HG02943 (cell line): ENCODE data around the gene ZNF524.

Experiments used
- ATAC-seq: cut with Tn5 transposase; IDR thresholded peaks from one replicate; pipeline ENCODE4 v1.9.1; 2021; ENCODE audit warnings: mild to moderate bottlenecking, low read depth, moderate library complexity; ENCODE audit not compliant: unreplicated experiment

The ZNF524 gene

GRCh38 chr19:55601084-55601483 is 996 bp downstream of the ZNF524 start:
- no peak for ATAC-seq

DNA sequence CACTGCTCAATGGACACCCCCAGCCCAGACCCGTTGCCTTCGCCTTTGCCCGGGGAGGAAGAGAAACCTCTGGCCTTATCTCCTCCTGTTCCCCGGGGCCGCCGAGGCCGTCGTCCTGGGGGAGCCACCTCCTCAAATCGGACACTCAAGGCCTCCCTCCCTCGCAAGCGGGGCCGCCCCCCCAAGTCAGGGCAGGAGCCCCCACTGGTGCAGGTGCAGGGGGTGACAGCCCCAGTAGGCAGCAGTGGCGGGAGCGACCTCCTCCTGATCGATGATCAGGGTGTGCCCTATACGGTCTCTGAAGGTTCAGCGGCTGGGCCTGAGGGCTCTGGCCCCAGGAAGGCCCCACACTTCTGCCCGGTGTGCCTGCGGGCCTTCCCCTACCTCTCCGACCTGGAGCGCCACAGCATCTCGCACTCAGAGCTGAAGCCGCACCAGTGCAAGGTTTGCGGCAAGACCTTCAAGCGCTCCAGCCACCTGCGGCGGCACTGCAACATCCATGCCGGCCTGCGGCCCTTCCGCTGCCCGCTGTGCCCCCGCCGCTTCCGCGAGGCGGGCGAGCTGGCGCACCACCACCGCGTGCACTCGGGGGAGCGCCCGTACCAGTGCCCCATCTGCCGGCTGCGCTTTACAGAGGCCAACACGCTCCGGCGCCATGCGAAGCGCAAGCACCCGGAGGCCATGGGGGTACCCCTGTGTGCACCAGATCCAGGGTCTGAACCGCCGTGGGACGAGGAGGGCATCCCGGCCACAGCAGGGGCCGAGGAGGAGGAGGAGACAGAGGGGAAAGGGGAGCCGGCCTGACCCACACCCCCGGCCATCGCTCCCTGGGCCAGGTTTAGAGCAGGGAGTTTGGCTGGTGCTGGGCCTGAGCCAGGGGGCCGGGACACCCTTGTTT is 2.3 kb downstream of the ZNF524 start:
- ATAC-seq = no peak

GRCh38 chr19:55603115-55603514 is 3.0 kb downstream of the ZNF524 start:
- ATAC-seq = no peak

GRCh38 chr19:55603581-55604292 is 3.6 kb downstream of the ZNF524 start:
- no peak for ATAC-seq

- ATAC-seq = peak; percentile 70
Measured at GRCh38 chr19:55605207-55605636, 5.1 kb downstream of the ZNF524 start.

- ATAC-seq = peak; percentile 1
Measured at GRCh38 chr19:55605637-55606470, 5.8 kb downstream of the ZNF524 start, which contains the start of gene ZNF865. ZNF865 (plus strand) TSS chr19:55605647; CDS start chr19:55613619, 7,972 bp downstream.

- no peak for ATAC-seq
Measured at GRCh38 chr19:55606471-55606787, 6.3 kb downstream of the ZNF524 start.

DNA sequence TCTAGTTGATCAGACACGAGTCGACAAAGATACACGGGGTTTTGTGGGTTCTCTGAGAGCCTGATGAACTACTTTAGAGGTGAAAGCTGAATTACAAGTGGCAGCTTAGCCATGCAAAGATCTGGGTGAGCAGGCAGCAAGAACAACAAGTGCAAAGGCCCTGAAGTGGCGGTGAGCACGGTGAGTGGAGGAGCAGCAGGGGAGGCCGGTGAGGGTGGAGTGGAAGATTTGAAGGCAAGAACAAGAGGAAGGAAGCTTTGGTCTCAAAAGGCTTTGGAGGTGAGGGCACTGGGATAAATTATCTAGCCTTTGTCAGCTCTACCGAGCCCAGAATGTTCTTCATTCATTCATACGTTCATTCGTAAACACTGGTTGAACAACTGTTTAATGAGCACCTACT is 6.7 kb downstream of the ZNF524 start:
- ATAC-seq = no peak

- ATAC-seq = no peak
Measured at GRCh38 chr19:55609326-55609725, 9.2 kb downstream of the ZNF524 start.

GRCh38 chr19:55611300-55611982 is 11.4 kb downstream of the ZNF524 start:
- ATAC-seq = no peak

DNA sequence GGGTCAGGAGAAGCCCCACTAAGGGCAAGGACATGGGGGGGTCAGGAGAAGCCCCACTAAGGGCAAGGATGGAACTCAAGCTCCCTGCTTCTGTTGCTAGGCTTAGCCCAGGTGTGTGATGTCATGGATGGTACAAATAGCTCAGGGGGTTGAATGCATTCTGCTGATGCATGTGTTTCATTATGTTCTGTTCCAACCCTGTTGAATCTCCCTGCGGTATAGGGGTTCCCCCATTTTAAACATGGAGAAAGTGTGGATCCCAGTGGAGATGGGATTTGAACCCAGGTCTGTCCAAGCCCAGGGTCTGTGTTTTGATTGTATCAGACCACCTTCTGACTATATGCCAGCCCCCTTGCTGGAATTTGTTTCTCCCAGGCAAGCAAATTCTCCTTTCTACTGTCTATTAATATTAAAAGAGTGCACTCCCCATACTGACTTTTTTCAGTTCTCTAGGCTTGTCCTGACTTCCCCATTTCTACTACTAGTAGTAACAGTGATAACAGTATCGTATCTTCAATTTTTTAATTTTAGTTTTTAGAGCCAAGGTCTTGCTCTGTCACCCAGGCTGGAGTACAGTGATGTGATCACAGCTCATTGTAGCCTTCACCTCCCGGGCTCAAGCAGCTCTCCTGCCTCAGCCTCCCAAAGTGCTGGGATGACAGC is 12.0 kb downstream of the ZNF524 start:
- no peak for ATAC-seq

DNA sequence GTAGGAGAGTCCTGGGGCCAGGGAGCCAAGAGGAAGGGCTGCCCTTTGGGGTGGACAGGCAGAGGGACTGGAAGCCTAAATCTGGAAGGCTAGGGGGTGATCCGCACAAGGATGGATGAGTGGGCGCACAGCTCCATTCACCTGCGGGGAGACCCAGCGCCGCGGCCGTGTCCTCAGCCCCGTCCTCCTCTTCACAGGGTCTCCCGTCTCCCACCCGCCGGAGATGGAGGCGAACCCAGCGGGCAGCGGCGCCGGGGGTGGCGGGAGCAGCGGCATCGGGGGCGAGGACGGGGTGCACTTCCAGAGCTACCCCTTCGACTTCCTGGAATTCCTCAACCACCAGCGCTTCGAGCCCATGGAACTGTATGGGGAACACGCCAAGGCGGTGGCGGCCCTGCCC is 13.3 kb downstream of the ZNF524 start:
- ATAC-seq = no peak

DNA sequence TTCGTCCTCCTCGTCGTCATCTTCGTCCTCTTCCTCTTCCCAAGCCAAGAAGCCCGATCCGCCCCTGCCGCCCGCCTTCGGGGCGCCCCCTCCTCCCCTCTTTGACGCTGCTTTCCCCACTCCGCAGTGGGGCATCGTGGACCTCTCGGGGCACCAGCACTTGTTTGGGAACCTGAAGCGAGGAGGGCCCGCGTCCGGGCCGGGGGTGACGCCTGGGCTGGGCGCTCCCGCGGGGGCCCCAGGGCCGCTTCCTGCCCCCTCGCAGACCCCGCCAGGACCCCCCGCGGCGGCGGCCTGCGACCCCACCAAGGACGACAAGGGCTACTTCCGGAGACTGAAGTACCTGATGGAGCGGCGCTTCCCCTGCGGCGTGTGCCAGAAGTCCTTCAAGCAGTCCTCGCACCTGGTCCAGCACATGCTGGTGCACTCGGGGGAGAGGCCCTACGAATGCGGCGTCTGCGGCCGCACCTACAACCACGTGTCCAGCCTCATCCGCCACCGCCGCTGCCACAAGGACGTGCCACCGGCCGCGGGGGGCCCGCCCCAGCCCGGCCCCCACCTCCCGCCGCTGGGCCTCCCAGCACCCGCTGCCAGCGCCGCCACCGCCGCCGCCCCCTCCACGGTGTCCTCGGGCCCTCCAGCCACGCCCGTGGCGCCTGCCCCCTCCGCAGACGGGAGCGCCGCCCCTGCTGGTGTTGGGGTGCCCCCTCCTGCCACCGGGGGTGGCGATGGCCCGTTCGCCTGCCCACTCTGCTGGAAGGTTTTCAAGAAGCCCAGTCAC is 14.0 kb downstream of the ZNF524 start:
- ATAC-seq = no peak

DNA sequence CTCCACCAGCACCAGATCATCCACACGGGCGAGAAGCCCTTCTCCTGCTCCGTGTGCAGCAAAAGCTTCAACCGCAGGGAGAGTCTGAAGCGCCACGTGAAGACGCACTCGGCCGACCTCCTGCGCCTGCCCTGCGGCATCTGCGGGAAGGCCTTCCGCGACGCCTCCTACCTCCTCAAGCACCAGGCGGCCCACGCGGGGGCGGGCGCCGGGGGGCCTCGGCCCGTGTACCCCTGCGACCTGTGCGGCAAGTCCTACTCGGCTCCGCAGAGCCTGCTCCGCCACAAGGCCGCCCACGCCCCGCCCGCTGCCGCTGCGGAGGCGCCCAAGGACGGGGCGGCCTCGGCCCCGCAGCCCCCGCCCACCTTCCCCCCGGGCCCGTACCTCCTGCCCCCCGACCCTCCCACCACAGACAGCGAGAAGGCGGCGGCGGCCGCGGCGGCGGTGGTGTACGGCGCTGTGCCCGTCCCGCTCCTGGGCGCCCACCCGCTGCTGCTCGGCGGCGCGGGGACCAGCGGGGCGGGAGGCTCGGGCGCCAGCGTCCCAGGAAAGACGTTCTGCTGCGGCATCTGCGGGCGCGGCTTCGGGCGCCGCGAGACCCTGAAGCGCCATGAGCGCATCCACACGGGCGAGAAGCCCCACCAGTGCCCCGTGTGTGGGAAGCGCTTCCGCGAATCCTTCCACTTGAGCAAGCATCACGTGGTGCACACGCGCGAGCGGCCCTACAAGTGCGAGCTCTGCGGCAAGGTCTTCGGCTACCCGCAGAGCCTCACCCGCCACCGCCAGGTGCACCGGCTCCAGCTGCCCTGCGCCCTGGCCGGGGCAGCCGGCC is 14.8 kb downstream of the ZNF524 start:
- no peak for ATAC-seq

DNA sequence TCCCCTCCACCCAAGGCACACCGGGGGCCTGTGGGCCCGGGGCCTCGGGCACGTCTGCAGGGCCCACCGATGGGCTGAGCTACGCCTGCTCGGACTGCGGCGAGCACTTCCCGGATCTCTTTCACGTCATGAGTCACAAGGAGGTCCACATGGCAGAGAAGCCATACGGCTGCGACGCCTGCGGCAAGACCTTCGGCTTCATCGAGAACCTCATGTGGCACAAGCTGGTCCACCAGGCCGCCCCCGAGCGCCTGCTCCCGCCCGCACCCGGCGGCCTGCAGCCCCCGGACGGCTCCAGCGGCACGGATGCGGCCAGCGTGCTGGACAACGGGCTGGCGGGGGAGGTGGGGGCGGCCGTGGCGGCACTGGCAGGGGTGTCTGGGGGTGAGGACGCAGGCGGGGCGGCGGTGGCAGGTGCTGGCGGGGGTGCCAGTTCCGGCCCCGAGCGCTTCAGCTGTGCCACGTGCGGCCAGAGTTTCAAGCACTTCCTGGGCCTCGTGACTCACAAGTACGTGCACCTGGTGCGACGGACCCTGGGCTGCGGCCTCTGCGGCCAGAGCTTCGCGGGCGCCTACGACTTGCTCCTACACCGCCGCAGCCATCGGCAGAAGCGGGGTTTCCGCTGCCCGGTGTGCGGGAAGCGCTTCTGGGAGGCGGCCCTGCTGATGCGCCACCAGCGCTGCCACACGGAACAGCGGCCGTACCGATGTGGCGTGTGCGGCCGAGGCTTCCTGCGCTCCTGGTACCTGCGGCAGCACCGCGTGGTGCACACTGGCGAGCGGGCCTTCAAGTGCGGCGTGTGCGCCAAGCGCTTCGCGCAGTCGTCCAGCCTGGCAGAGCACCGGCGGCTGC is 15.7 kb downstream of the ZNF524 start:
- ATAC-seq = no peak

- ATAC-seq = no peak
Measured at GRCh38 chr19:55616395-55616875, 16.3 kb downstream of the ZNF524 start.

- ATAC-seq = no peak
Measured at GRCh38 chr19:55617426-55617825, 17.3 kb downstream of the ZNF524 start.
